Thoracic aorta (tissue), 2 donors: ENCODE measurements around the gene CFAP100. TPM values are rescaled to one million over a fixed set of nuclear protein-coding genes. Genes with fewer than 3 reads are reported as not detected.

Experiments used
- ATAC-seq: fragments of 150-250 bp; one replicate; pipeline ENCODE4 v1.8.0; 2017; ENCODE audit warnings: low read depth; ENCODE audit not compliant: insufficient number of reproducible peaks, low FRiP score
- DNase-seq: peaks from one replicate; pipeline ENCODE4 v3.0.0-alpha.2; 2020; ENCODE audit warnings: low spot score
- H3K27ac ChIP-seq, 2 donors: fragments of 200-600 bp; sonication (generic); 1 replicate in 1 of 2; 2 replicates in 1 of 2; pipeline ENCODE4 v1.5.1; 2016; ENCODE audit warnings: mild to moderate bottlenecking in 2 of 2, moderate library complexity in 2 of 2
- H3K27me3 ChIP-seq: fragments of 200-600 bp; sonication (generic); replicated peaks from 2 replicates; pipeline ENCODE4 v1.6.0; 2016; ENCODE audit warnings: mild to moderate bottlenecking; ENCODE audit not compliant: insufficient read depth
- H3K36me3 ChIP-seq: fragments of 200-600 bp; sonication (generic); one replicate; pipeline ENCODE4 v1.5.1; 2016
- H3K4me1 ChIP-seq, 2 donors: fragments of 200-600 bp; sonication (generic); 1 replicate in 1 of 2; 2 replicates in 1 of 2; pipeline versions ENCODE4 v1.5.1 to v1.6.0; 2016; ENCODE audit warnings: low read depth in 2 of 2, mild to moderate bottlenecking in 1 of 2; ENCODE audit not compliant: control insufficient read depth in 1 of 2
- H3K4me3 ChIP-seq: fragments of 200-600 bp; sonication (generic); 2 replicates; pipeline ENCODE4 v1.5.1; 2016; ENCODE audit warnings: mild to moderate bottlenecking
- H3K9me3 ChIP-seq: fragments of 200-600 bp; sonication (generic); 2 replicates; pipeline ENCODE4 v1.5.1; 2016
- total RNA-seq, 2 donors: library from RNA; depleted of rRNA; stranded (reverse); fragments of >200 nt; gene quantifications; one replicate each; pipeline versions ENCODE4 v1.1.0 to v1.2.3, GENCODE V29; 2016
- TF ChIP-seq, protein P1 (sequence below): fragments of 200-600 bp; sonication (generic); IDR thresholded peaks from one replicate; pipeline ENCODE4 v1.5.1; 2019; ENCODE audit warnings: antibody characterized with exemption

Gene CFAP100
- total RNA-seq, 2 donors from 2014 or later: not detected

DNA sequence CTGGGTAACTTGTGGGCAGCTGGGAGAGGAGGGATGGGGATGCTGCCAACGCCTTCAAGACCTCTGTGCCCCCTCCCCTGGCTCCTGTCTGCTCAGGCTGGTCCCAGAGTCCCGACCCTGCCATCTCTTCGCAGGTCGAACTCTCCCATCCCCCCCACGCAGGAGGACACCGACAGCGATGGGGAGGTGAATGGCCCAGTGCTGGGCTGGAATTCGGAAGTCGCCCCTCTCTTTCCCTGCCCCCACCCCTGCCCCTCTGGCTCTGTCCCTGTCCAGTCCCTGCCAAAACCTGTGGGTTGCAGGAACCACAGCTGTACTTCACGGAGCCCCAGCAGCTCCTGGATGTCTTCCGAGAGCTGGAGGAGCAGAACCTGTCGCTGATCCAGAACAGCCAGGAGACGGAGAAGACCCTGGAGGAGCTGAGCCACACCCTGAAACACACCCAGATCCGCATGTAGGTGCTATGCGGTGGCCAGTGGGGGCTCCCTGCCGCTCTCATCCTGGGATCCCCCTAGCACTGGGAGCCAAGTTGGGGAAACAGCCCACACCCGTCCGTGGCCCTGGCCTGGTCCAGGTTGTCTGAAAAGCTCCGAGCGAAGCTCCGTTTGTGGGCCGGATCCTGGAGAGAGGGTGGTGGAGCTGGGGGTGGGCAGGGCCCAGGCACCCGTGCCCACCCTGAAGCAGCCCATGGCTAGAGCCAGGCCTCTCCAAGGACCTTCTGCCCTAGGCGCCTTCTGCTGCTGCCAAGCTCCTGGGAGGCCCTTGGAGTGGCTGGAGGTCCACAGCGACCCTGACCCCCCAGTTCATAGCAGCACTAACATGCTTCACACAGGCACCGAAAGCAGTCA lies 28.7 kb downstream of the CFAP100 start:
- TF ChIP-seq, protein P1, sequence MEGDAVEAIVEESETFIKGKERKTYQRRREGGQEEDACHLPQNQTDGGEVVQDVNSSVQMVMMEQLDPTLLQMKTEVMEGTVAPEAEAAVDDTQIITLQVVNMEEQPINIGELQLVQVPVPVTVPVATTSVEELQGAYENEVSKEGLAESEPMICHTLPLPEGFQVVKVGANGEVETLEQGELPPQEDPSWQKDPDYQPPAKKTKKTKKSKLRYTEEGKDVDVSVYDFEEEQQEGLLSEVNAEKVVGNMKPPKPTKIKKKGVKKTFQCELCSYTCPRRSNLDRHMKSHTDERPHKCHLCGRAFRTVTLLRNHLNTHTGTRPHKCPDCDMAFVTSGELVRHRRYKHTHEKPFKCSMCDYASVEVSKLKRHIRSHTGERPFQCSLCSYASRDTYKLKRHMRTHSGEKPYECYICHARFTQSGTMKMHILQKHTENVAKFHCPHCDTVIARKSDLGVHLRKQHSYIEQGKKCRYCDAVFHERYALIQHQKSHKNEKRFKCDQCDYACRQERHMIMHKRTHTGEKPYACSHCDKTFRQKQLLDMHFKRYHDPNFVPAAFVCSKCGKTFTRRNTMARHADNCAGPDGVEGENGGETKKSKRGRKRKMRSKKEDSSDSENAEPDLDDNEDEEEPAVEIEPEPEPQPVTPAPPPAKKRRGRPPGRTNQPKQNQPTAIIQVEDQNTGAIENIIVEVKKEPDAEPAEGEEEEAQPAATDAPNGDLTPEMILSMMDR: no peak
- no peak for ATAC-seq

DNA sequence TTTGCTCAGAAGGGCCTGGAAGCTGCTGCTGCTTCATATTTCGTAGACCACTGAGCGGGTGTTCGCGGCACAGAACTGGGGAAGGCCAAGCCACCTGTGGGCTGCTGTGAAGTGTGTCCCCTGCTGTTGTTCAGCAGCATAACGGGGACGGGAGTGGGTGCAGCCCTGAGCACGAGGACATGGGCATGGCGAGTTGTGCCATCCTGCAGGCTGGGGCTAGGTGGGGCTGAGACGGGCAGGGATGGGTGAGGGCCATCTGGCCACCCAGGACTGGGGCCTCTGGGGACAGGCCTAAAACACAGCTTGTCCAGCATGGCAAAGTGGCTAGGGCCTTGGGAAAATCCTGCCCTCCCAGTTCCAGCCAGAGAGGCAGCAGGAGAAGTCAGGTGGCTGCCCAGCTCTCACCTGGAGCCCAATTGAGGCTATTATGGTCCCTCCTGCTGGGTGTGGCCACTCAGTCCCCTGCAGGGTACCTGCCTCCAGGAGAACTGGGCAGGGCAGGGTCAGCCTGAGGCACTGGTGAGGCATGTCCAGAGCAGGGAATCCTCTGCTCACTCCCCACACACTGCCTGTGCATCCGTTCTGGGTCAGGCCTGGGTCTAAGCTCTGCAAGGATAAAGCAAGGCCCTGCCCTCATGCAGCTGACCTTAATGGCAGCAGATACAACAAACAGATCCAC lies 29.5 kb downstream of the CFAP100 start:
- TF ChIP-seq, protein P1: no peak
- Histone ChIP-seq H3K4me3 (no peak overlapping the region), H3K4me1 (no peaks in the 10 kb centered on the region), H3K27me3 (no peaks in the 10 kb centered on the region), H3K9me3 (peaks cover 12% of the 10 kb centered on the region), H3K27ac (no peak overlapping the region), H3K36me3 (no peaks in the 10 kb centered on the region)
- ATAC-seq (no peak), DNase-seq (no peak)

More for the DNA sequence above, 28.7 kb downstream of the CFAP100 start:
- Histone ChIP-seq H3K4me3 (no peak overlapping the region), H3K4me1 (no peaks in the 10 kb centered on the region), H3K9me3 (peaks cover 12% of the 10 kb centered on the region), H3K27ac (no peak overlapping the region), H3K36me3 (no peaks in the 10 kb centered on the region), H3K27me3 (no peaks in the 10 kb centered on the region)
- DNase-seq: no peak

DNA sequence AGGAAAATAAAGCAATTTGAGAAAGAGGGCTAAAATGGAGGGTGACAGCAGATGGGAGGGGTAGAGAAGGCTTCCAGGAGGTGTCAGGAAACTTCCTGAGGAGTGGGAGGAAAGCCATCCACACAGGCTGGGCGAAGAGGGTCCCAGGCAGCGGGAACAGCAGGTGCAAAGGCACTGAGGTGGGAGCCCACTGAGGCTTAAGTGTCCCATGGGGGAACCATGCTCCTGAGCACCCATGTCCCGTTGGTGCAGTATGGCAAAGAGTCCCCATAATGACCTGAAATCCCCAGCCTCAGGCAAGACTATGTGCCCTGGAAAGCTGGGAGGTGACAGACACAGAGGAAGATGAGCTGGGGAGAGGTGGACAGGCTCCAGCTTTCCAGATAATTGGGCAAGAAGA lies 30.0 kb downstream of the CFAP100 start:
- DNase-seq: no peak
- Histone ChIP-seq H3K4me3 (no peak overlapping the region), H3K27ac (no peak overlapping the region), H3K27me3 (no peaks in the 10 kb centered on the region), H3K9me3 (peaks cover 12% of the 10 kb centered on the region), H3K36me3 (no peaks in the 10 kb centered on the region), H3K4me1 (no peaks in the 10 kb centered on the region)
- no peak for ATAC-seq
- TF ChIP-seq, protein P1: no peak

DNA sequence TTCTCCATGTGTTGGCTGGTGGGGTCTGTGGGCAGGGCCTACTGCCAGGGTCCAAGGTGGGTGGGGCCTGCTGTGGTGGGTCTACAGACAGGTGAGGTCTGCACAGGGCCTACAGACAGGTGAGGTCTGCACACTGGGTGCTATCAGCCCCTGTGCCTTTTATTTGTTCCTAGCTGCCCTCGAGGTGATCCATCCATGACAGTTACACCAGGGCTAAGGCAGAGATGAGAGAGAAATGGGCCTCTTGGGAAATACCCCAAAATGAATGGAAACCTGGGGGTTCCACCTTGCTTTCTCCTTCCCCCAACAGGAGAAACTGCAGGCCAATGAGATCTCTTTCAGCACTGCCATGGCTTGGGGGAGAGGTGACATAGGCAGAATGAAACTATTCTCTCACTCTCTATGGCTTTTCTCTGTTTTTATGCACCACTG lies 36.4 kb downstream of the CFAP100 start:
- no peaks in the 10 kb centered on the region for H3K36me3 ChIP-seq
- no peak for DNase-seq
- H3K4me1 ChIP-seq: no peaks in the 10 kb centered on the region
- H3K27ac ChIP-seq: no peak overlapping the region
- no peak for ATAC-seq
- H3K4me3 ChIP-seq: no peak overlapping the region
- TF ChIP-seq, protein P1: no peak
- peaks cover 15% of the 10 kb centered on the region for H3K9me3 ChIP-seq
- H3K27me3 ChIP-seq: no peaks in the 10 kb centered on the region

DNA sequence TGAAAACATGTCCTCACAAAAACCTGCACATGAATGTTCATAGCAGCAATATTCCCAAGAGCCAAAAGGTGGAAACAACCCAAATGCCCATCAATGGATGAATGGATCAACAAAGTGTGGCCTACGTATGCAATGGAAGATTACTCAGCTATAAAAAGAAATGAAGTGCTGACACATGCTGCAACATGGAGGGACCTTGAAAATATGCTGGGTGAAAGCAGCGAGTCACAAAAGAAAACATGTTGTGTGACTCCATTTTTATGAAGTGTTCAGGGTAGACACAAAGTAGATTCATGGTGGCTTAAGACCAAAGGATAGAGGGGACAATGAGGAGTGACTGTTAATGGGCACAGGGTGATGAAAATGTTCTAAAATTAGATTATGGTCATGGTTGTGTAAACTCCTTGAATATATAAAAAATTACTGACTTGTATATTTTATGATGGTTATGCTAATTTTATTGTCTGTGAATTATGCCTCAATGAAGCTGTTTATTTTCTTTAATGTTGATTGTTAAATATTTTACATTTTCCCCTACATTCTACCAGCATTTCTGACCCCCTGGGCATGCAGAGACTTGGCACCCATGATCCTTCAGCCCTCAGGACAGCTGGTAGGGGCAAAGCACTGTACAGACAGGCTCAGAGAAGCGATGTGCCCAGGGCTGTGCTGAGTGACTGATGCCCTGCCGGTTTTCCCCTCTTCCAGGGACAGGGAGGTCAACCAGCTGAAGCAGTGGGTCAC lies 37.8 kb downstream of the CFAP100 start:
- H3K4me3 ChIP-seq: no peak overlapping the region
- ATAC-seq: no peak
- H3K27me3 ChIP-seq: no peaks in the 10 kb centered on the region
- peaks cover 6% of the 10 kb centered on the region for H3K9me3 ChIP-seq
- no peak for DNase-seq
- TF ChIP-seq, protein P1: no peak
- H3K36me3 ChIP-seq: no peaks in the 10 kb centered on the region
- H3K27ac ChIP-seq: no peak overlapping the region
- H3K4me1 ChIP-seq: no peaks in the 10 kb centered on the region
